HepG2 (cell line): ENCODE data around the gene SMPD2.

Experiments
- ARNTL ChIP-seq: sonication (generic); formaldehyde crosslinking; IDR thresholded peaks from 2 replicates; pipeline ENCODE4 v1.4.0; 2020; ENCODE audit warnings: mild to moderate bottlenecking, missing genetic modification reagents
- DPF2 ChIP-seq: sonication (generic); formaldehyde crosslinking; IDR thresholded peaks from 2 replicates; pipeline ENCODE4 v1.4.0; 2020; ENCODE audit warnings: mild to moderate bottlenecking, low read depth, missing genetic modification reagents, borderline replicate concordance
- ETV5 ChIP-seq: IDR thresholded peaks from 2 replicates; pipeline ENCODE4 v1.6.1; 2018; ENCODE audit warnings: missing biosample characterization, missing genetic modification reagents, inconsistent platforms, borderline replicate concordance
- EZH2 ChIP-seq: conservative IDR thresholded peaks from 2 replicates; pipeline ENCODE4 v1.6.1; 2012; ENCODE audit warnings: mild to moderate bottlenecking, low read depth, low read length, moderate library complexity
- JUN ChIP-seq: sonication (generic); formaldehyde crosslinking; IDR thresholded peaks from 2 replicates; pipeline ENCODE4 v1.4.0; 2020; ENCODE audit warnings: mild to moderate bottlenecking, missing genetic modification reagents
- RAD21 ChIP-seq: fragments of 450-650 bp; formaldehyde crosslinking; IDR thresholded peaks from 2 replicates; pipeline ENCODE4 v1.5.0; 2020; ENCODE audit warnings: mild to moderate bottlenecking
- RBAK ChIP-seq: sonication (generic); formaldehyde crosslinking; IDR thresholded peaks from 2 replicates; pipeline ENCODE4 v1.5.1; 2020; ENCODE audit warnings: mild to moderate bottlenecking, missing genetic modification reagents
- STAT5B ChIP-seq: sonication (generic); formaldehyde crosslinking; IDR thresholded peaks from 2 replicates; pipeline ENCODE4 v1.4.0; 2020; ENCODE audit warnings: missing genetic modification reagents
- TOE1 ChIP-seq: sonication (generic); formaldehyde crosslinking; IDR thresholded peaks from 2 replicates; pipeline ENCODE4 v1.4.0; 2020; ENCODE audit warnings: mild to moderate bottlenecking, missing genetic modification reagents
- TF ChIP-seq, protein P1 (sequence below): sonication (generic); formaldehyde crosslinking; IDR thresholded peaks from 2 replicates; pipeline ENCODE4 v1.5.0; 2020; ENCODE audit warnings: mild to moderate bottlenecking, missing genetic modification reagents, moderate library complexity

DNA sequence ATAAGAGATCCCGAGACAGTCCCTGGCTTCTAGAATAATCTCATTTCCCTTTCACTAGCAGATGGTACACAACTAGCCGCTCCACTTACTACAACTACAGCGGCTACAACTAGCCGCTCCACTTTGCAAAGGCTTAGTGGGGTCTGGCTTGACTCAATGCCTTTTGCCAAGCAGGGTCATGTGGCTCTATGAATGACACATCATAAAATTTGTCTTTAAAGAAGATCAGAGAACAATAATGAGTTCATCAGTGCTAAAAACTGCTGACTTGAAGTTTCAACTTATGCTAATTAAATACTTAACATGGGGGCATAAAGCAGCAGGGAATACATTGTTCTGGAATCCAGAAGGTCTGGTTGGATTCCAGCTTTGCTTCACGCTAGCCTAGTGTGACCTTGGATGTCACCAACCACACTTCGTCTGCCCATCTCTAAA lies 17.1 kb downstream of the SMPD2 start:
- TF ChIP-seq ETV5 (no peak), JUN (no peak), RAD21 (CRISPR knock-in tag) (no peak), STAT5B (no peak), DPF2 (CRISPR knock-in tag) (no peak), ARNTL (CRISPR knock-in tag) (no peak), EZH2 (no peak), RBAK (CRISPR knock-in tag) (no peak), TOE1 (CRISPR knock-in tag) (no peak)
- TF ChIP-seq, protein P1, sequence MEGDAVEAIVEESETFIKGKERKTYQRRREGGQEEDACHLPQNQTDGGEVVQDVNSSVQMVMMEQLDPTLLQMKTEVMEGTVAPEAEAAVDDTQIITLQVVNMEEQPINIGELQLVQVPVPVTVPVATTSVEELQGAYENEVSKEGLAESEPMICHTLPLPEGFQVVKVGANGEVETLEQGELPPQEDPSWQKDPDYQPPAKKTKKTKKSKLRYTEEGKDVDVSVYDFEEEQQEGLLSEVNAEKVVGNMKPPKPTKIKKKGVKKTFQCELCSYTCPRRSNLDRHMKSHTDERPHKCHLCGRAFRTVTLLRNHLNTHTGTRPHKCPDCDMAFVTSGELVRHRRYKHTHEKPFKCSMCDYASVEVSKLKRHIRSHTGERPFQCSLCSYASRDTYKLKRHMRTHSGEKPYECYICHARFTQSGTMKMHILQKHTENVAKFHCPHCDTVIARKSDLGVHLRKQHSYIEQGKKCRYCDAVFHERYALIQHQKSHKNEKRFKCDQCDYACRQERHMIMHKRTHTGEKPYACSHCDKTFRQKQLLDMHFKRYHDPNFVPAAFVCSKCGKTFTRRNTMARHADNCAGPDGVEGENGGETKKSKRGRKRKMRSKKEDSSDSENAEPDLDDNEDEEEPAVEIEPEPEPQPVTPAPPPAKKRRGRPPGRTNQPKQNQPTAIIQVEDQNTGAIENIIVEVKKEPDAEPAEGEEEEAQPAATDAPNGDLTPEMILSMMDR = no peak
